ENCODE data around the gene ARPC3.

DNA sequence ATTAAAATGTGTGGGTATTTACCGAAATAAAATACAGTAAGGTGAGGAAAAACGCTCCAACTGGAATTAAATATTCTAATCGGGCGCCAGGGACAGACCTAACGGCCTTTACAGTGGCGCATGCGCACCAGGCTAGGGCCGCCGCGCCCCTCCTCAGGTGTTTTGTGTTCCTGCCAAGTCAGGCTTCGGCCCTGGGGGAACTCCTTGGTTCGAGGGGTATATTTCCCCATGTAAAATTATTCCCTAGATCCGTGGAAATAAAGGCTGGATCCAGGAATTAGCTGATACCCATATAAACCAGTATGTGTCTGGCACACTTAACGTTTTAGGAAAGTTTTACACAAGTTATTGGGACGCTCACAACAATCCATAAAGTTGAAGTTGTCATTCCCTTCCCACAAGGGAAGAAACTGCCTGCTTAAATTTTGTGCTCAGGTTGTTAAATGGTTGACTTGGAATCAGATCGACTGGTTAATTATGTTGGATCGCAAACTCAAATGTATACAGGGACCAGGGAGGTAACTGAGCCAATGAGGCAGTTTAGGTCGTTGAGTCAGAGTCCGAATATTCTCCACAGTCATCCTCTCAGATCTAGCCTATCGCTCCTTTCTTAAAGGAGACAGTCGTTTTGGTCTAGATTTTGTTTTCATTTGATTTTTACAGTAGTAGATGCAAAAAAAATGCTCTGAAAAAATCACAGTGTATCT lies 46.0 kb downstream of the ARPC3 start:
- TF ChIP-seq CTCF (conservative IDR thresholded peaks at IDR 0.05; ENCODE audit: low read depth, low read length) (no peak), EZH2 (IDR thresholded peaks at IDR 0.05; ENCODE audit: borderline replicate concordance, low read depth, low read length, poor library complexity, severe bottlenecking) (no peak)
